HepG2 (cell line): ENCODE data around the gene HINT1. TPM values are rescaled to one million over a fixed set of nuclear protein-coding genes. Genes with fewer than 3 reads are reported as not detected.

ENCODE experiments used
- ATAC-seq: fragments of 200-7000 bp; cut with Tn5 transposase; 3 replicates; pipeline ENCODE4 v1.9.1; 2020; ENCODE audit warnings: mild to moderate bottlenecking, moderate library complexity
- BruUV-seq: library from RNA; stranded (reverse); fragments of 400-500 nt; replicated peaks from 2 replicates; lab custom pipeline; 2021; lab: Mats Ljungman, UMichigan
- CTCF ChIA-PET: fragments of 300-600 bp; formaldehyde crosslinking; extraction: SDS; loops from one replicate; lab custom pipeline; 2021; ENCODE audit warnings: low total read pairs, inconsistent platforms, low intra/inter-chr PET ratio; lab: Yijun Ruan, JAX
- POLR2A ChIA-PET: fragments of 350-600 bp; sonication (Branson Sonifier 250); formaldehyde crosslinking; loops from one replicate; lab custom pipeline; 2020; ENCODE audit warnings: antibody characterized with exemption, inconsistent platforms; lab: Yijun Ruan, JAX
- DNase-seq: peaks from one replicate; pipeline ENCODE4 v3.0.0-alpha.2; 2015; ENCODE audit warnings: low spot score
- FAIRE-seq: peaks from 3 replicates; lab custom pipeline; 2011; peaks lifted over from hg19 to GRCh38; lab: Jason Lieb, UNC
- H2AFZ ChIP-seq: one replicate; pipeline ENCODE4 v1.6.1; 2011; ENCODE audit warnings: low read length, inconsistent platforms
- H3K27ac ChIP-seq: fragments of 300-600 bp; 3 replicates; pipeline ENCODE4 v1.8.0; 2011; ENCODE audit warnings: mixed run types, mild to moderate bottlenecking, mixed read lengths, low read length, inconsistent platforms; ENCODE audit not compliant: insufficient read depth; ENCODE audit errors: extremely low read length
- H3K27me3 ChIP-seq, 2 experiments: fragments of 200-600 bp in 1 of 2; 2 replicates in 1 of 2; 3 replicates in 1 of 2; pipeline versions ENCODE4 v1.6.0 to v1.8.0; 2011; ENCODE audit warnings: low read length in 2 of 2, mild to moderate bottlenecking in 2 of 2, moderate library complexity in 2 of 2, inconsistent platforms in 1 of 2; ENCODE audit not compliant: insufficient read depth in 2 of 2, control insufficient read depth in 1 of 2
- H3K36me3 ChIP-seq, 2 experiments: fragments of 200-600 bp in 1 of 2; replicated peaks in 1 of 2; 2 replicates in 1 of 2; 3 replicates in 1 of 2; pipeline versions ENCODE4 v1.5.1 to v1.8.0; 2011; ENCODE audit warnings: low read length in 2 of 2, inconsistent platforms in 1 of 2; ENCODE audit not compliant: insufficient read depth in 2 of 2, control insufficient read depth in 1 of 2
- H3K4me1 ChIP-seq: 2 replicates; pipeline ENCODE4 v1.5.1; 2012; ENCODE audit warnings: low read length, inconsistent platforms; ENCODE audit not compliant: insufficient read depth
- H3K4me2 ChIP-seq: 2 replicates; pipeline ENCODE4 v1.6.0; 2011; ENCODE audit warnings: low read depth, low read length, inconsistent platforms
- H3K4me3 ChIP-seq, 3 experiments: fragments of 200-600 bp in 1 of 3; sonication (generic), shearing (Covaris generic) in 1 of 3; replicated peaks in 1 of 3; 2 replicates each; pipeline ENCODE4 v1.5.1; 2011 to 2016; ENCODE audit warnings: low read length in 3 of 3, inconsistent platforms in 2 of 3, low read depth in 2 of 3, mild to moderate bottlenecking in 2 of 3, control low read depth in 1 of 3, mixed read lengths in 1 of 3; ENCODE audit not compliant: insufficient read depth in 1 of 3
- H3K79me2 ChIP-seq: one replicate; pipeline ENCODE4 v1.6.1; 2011; ENCODE audit warnings: low read length, inconsistent platforms; ENCODE audit not compliant: insufficient read depth
- H3K9ac ChIP-seq: 2 replicates; pipeline ENCODE4 v1.6.0; 2011; ENCODE audit warnings: mild to moderate bottlenecking, low read depth, low read length, inconsistent platforms; ENCODE audit not compliant: insufficient read depth
- H3K9me3 ChIP-seq: 2 replicates; pipeline ENCODE4 v1.5.1; 2012; ENCODE audit warnings: mild to moderate bottlenecking, low read length
- H4K20me1 ChIP-seq: 2 replicates; pipeline ENCODE4 v1.6.0; 2011; ENCODE audit warnings: inconsistent platforms, mild to moderate bottlenecking, low read length, moderate library complexity; ENCODE audit not compliant: insufficient read depth
- CREM ChIP-seq, 2 experiments: sonication (generic) in 1 of 2; formaldehyde crosslinking in 1 of 2; IDR thresholded peaks; 2 replicates each; pipeline versions ENCODE4 v1.4.0 to v1.6.1; 2016 to 2020; ENCODE audit warnings: antibody characterized with exemption in 1 of 2, mild to moderate bottlenecking in 1 of 2, missing genetic modification reagents in 1 of 2
- ELF4 ChIP-seq: sonication (generic); formaldehyde crosslinking; IDR thresholded peaks from 2 replicates; pipeline ENCODE4 v1.5.0; 2020; ENCODE audit warnings: missing genetic modification reagents, mild to moderate bottlenecking, moderate library complexity, borderline replicate concordance
- KAT8 ChIP-seq: IDR thresholded peaks from 2 replicates; pipeline ENCODE4 v1.6.1; 2016; ENCODE audit warnings: missing genetic modification reagents, missing compliant biosample characterization
- NFYC ChIP-seq: IDR thresholded peaks from 2 replicates; pipeline ENCODE4 v1.6.1; 2016; ENCODE audit warnings: missing genetic modification reagents, missing compliant biosample characterization
- NPAS2 ChIP-seq: sonication (generic); formaldehyde crosslinking; IDR thresholded peaks from 2 replicates; pipeline ENCODE4 v1.8.0; 2022; ENCODE audit warnings: mild to moderate bottlenecking, missing genetic modification reagents, borderline replicate concordance
- PHF20 ChIP-seq: sonication (generic); formaldehyde crosslinking; IDR thresholded peaks from 2 replicates; pipeline ENCODE4 v1.5.0; 2020; ENCODE audit warnings: mild to moderate bottlenecking, missing genetic modification reagents
- STAG1 ChIP-seq: sonication (generic); formaldehyde crosslinking; IDR thresholded peaks from 2 replicates; pipeline ENCODE4 v1.4.0; 2020; ENCODE audit warnings: missing genetic modification reagents
- TERF1 ChIP-seq: sonication (generic); formaldehyde crosslinking; IDR thresholded peaks from 2 replicates; pipeline ENCODE4 v1.8.0; 2022; ENCODE audit warnings: mild to moderate bottlenecking, missing genetic modification reagents, moderate library complexity
- ZEB1 ChIP-seq: IDR thresholded peaks from 2 replicates; pipeline ENCODE4 v1.6.1; 2012; ENCODE audit warnings: mild to moderate bottlenecking, low read depth, inconsistent platforms; ENCODE audit not compliant: insufficient replicate concordance
- ZGPAT ChIP-seq: IDR thresholded peaks from 2 replicates; pipeline ENCODE4 v1.6.1; 2016; ENCODE audit warnings: mild to moderate bottlenecking
- ZNF10 ChIP-seq: sonication (generic); formaldehyde crosslinking; IDR thresholded peaks from 2 replicates; pipeline ENCODE4 v1.4.0; 2020; ENCODE audit warnings: mild to moderate bottlenecking, low read depth, missing genetic modification reagents, borderline replicate concordance
- ZNF274 ChIP-seq: sonication (generic); formaldehyde crosslinking; IDR thresholded peaks from 2 replicates; pipeline ENCODE4 v1.5.1; 2020; ENCODE audit warnings: mild to moderate bottlenecking, missing genetic modification reagents
- ZNF350 ChIP-seq: sonication (generic); formaldehyde crosslinking; IDR thresholded peaks from 2 replicates; pipeline ENCODE4 v1.4.0; 2020; ENCODE audit warnings: mild to moderate bottlenecking, low read depth, missing genetic modification reagents, borderline replicate concordance
- ZNF552 ChIP-seq: sonication (generic); formaldehyde crosslinking; IDR thresholded peaks from 2 replicates; pipeline ENCODE4 v1.9.0; 2022; ENCODE audit warnings: missing genetic modification reagents, mild to moderate bottlenecking, borderline replicate concordance
- ZNF589 ChIP-seq: sonication (generic); formaldehyde crosslinking; conservative IDR thresholded peaks from 2 replicates; pipeline ENCODE4 v1.8.0; 2022; ENCODE audit warnings: mild to moderate bottlenecking, moderate library complexity, missing genetic modification reagents
- ZNF775 ChIP-seq: sonication (generic); formaldehyde crosslinking; IDR thresholded peaks from 2 replicates; pipeline ENCODE4 v1.4.0; 2020; ENCODE audit warnings: missing genetic modification reagents, mild to moderate bottlenecking, moderate library complexity, borderline replicate concordance
- ZNF781 ChIP-seq: sonication (generic); formaldehyde crosslinking; IDR thresholded peaks from 2 replicates; pipeline ENCODE4 v1.5.1; 2020; ENCODE audit warnings: borderline replicate concordance, mild to moderate bottlenecking, missing genetic modification reagents; ENCODE audit errors: not compliant biosample characterization
- WGBS: methylation state at CpG from one replicate; pipeline ENCODE4 v1.1.6; 2017; ENCODE audit warnings: low lambda C conversion rate; 5-methylcytosine and 5-hydroxymethylcytosine counted together
- in situ Hi-C: cut with HindIII; loops from 2 replicates; pipeline ENCODE4 v1.10.0; 2017; ENCODE audit warnings: low pct_unique_long_range_greater_than_20kb; ENCODE audit not compliant: extremely low pct_ligation_motif_present
- intact Hi-C: fragments of 100-400 bp; cut with micrococcal nuclease; formaldehyde crosslinking; loops from one replicate; pipeline ENCODE4 v1.10.0; 2022; ENCODE audit not compliant: unreplicated experiment
- polyA plus RNA-seq, 8 experiments: library from polyadenylated mRNA; depleted of rRNA in 3 of 8; stranded (reverse) in 7 of 8; unstranded in 1 of 8; fragments of >200 nt; fragmentation: Illumina TruSeq in 4 of 8; extraction: Trizol in 4 of 8; gene quantifications; 2 replicates each; pipeline versions ENCODE4 v1.2.1 to v1.2.3, GENCODE V29; 2011 to 2016; ENCODE audit warnings: low read depth in 4 of 8, missing spikeins in 1 of 8, mixed read lengths in 1 of 8; ENCODE audit not compliant: insufficient read depth in 1 of 8
- total RNA-seq, 5 experiments: library from RNA; depleted of rRNA; stranded (reverse); fragments of >200 nt; fragmentation: Illumina TruSeq; extraction: Trizol; gene quantifications; 2 replicates each; pipeline ENCODE4 v1.2.3, GENCODE V29; 2016; ENCODE audit warnings: low read depth in 1 of 5

The HINT1 gene
- total and polyA plus RNA-seq, 2 of the 13 experiments (the other 11 are each of a cell fraction or from before 2014, with no cell fraction given): 428 to 997 TPM

GRCh38 chr5:131164191-131165118 is 601 bp downstream of the HINT1 start (continued):
- TF ChIP-seq NPAS2 (no peak), NFYC (CRISPR knock-in tag) (no peak), STAG1 (CRISPR knock-in tag) (peak; percentile 8; the same call in 1 of the 2 replicates)

GRCh38 chr5:131163276-131164119 is 1.6 kb downstream of the HINT1 start:
- FAIRE-seq: peak; percentile 18
- no peaks in the 10 kb centered on the region; a peak in 1 of 5 replicates for H3K27me3 ChIP-seq
- ChIA-PET CTCF (no interaction called here), POLR2A (interaction anchor here (1.2 to 1.4 kb wide), 2 partner anchors 101 to 215 kb away, joined by 3 to 4 read pairs; partner anchors contain the start of gene CDC42SE2)
- peak; percentile 75 for DNase-seq
- no peak overlapping the region for H2AFZ ChIP-seq
- peak overlapping the region; percentile 97 for H3K9ac ChIP-seq
- H3K79me2 ChIP-seq: peaks cover 42% of the 10 kb centered on the region
- TSS peak; percentile 55 for BruUV-seq
- peak overlapping the region; percentile 78 to 93 (median 91) for H3K4me3 ChIP-seq
- H3K4me2 ChIP-seq: peak overlapping the region; percentile 82
- ATAC-seq: 0 out of 3 replicates have a peak, but pooled peaks have one; percentile 1
- 1% methylated on average over 9 of the region's 9 CpGs for WGBS
- peak overlapping the region; percentile 98 for H3K27ac ChIP-seq
- H3K9me3 ChIP-seq: no peaks in the 10 kb centered on the region
- H3K4me1 ChIP-seq: peaks cover 39% of the 10 kb centered on the region
- intact Hi-C loops (loop anchor here (1.0 to 2.0 kb wide), 2 partner anchors 101 to 254 kb away; partner anchors contain the start of gene CDC42SE2), in situ Hi-C loops (no loop called here)
- H3K36me3 ChIP-seq: peaks cover 5 to 36% of the 10 kb centered on the region in 2 experiments
- peaks cover 14% of the 10 kb centered on the region for H4K20me1 ChIP-seq
- no peak for TF ChIP-seq ZNF775 (CRISPR knock-in tag)
- no peak for TF ChIP-seq ZNF589
- TF ChIP-seq ZNF781 (CRISPR knock-in tag): no peak
- no peak for TF ChIP-seq ZEB1
- TF ChIP-seq KAT8 (CRISPR knock-in tag): peak; percentile 52; the same call in 1 of the 2 replicates
- no peak for TF ChIP-seq ZNF552 (CRISPR knock-in tag)
- no peak for TF ChIP-seq ZNF350 (CRISPR knock-in tag)
- no peak for TF ChIP-seq TERF1 (CRISPR knock-in tag)
- TF ChIP-seq CREM (IDR thresholded peaks at IDR 0.05): peak; percentile 53; the same call in 1 of the 2 replicates
- TF ChIP-seq CREM (CRISPR knock-in tag; IDR thresholded peaks at IDR 0.05): no peak
- TF ChIP-seq ZGPAT: peak; percentile 67; the same call in 1 of the 2 replicates
- no peak for TF ChIP-seq PHF20
- no peak for TF ChIP-seq ZNF274 (CRISPR knock-in tag)
- TF ChIP-seq ELF4 (CRISPR knock-in tag): no peak
- no peak for TF ChIP-seq ZNF10 (CRISPR knock-in tag)
